SH-SY5Y (cell line): ENCODE data around the gene LRRK1.

Source experiments
- GATA2 ChIP-seq: IDR thresholded peaks from 2 replicates; pipeline ENCODE4 v1.6.1; 2011; ENCODE audit warnings: mild to moderate bottlenecking, low read depth, low read length
- GATA3 ChIP-seq: IDR thresholded peaks from 2 replicates; pipeline ENCODE4 v1.6.1; 2011; ENCODE audit warnings: low read depth, mild to moderate bottlenecking, low read length, moderate library complexity

DNA sequence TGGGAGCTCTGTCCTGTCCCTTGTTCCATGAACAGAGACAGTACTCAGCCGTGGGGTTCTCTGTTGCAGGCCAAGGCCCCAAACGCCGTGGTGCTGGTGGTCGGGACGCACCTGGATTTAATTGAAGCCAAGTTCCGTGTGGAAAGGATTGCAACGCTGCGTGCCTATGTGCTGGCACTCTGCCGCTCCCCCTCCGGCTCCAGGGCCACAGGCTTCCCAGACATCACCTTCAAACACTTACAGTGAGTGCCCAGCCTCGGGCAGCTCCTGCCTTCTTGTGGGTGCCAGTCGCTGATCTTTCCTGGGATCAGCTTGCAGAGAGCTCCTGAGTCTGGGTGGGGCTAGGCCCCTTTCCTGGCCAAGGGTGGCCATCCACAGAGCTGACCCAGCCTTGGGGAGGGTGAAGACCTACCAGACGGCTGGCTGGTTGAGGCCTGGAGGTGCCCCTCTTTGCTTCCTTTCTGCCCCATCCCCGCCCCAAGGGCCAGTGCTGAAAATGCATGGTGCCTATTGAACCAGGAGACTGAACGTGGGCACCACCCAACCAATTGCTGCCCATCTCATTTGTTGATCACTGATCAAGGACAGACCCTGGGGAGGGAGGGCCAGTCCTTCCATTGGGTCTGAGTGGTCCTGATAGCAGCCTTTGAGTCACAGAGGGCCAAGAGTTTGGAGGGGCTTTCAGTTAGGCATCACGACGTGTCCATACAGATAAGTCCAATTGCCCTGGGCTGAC lies 106.9 kb downstream of the LRRK1 start:
- TF ChIP-seq GATA2 = no peak
- TF ChIP-seq GATA3 = no peak
